GM18498 (cell line): Measurements from ENCODE around the gene ADAR.
"Not testable (repeated sequence)": the region's sequence is repeated elsewhere in the genome, so short reads cannot be mapped to it uniquely, and the experiment has no call there.

Experiments used
- ATAC-seq: cut with Tn5 transposase; IDR thresholded peaks from one replicate; pipeline ENCODE4 v1.9.1; 2021; ENCODE audit warnings: mild to moderate bottlenecking, moderate library complexity; ENCODE audit not compliant: unreplicated experiment

ADAR gene

DNA sequence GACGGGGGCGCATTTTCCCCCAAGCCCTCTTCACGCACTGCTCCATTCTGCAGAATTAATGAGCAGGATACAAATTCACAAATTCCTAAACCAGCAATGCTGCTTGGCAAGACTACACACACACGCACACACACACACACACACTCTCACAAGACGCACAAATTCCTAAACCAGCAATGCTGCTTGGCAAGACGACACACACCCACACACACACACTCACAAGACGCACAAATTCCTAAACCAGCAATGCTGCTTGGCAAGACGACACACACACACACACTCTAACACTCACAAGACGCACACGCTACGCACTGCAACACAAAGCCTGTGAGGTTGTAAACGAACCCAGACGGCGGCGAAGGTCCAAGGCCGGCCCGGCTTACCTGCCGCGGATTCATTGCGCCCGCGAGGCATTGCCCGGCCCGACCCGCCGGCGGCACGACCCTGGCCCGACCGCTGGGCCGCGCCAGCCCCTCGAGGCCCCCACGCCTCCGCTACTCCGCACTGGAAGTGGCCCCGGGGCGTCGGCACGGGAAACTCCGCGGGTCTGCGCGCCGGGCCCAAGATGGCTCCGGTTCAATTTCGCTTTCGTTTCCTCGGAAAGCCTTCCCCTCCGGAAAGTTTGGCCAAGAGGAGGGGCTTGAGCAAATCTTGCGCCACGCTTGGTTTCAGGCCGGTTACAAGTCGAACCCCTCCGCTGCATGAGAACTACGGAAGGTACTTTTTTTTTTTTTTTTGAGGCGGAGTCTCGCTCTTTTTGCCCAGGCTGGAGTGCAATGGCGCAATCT is at the start of gene ADAR:
Gene ADAR (minus strand): TSS at position 578 of the 788 bp plus-strand sequence. CDS start 180 bp downstream, at position 398.
- ATAC-seq, result peak; percentile 78

GRCh38 chr1:154657556-154657955 is 49.6 kb upstream of the ADAR start:
- no peak for ATAC-seq

DNA sequence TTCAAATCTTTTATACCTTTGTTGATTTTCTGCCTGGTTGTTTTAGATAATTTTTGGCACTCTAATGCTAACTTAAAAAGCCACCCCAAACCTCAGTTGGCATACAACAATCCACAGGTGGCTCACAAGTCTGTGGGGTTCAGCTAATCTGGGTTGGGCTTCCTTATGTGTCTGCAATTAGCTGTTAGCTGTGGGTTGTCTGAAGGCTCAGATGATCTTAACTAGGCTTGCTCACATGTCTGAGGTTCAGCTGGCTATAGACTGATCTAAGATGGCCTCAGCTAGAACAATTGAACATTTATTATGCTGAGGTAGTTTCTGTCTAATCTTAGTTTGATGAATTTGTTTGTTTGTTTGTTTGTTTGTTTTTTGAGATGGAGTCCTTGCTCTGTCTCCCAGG is 44.9 kb upstream of the ADAR start:
- no peak for ATAC-seq

GRCh38 chr1:154644724-154645123 is 36.7 kb upstream of the ADAR start:
- ATAC-seq, result not testable (repeated sequence)

GRCh38 chr1:154641534-154641933 is 33.5 kb upstream of the ADAR start:
- ATAC-seq, result no peak

DNA sequence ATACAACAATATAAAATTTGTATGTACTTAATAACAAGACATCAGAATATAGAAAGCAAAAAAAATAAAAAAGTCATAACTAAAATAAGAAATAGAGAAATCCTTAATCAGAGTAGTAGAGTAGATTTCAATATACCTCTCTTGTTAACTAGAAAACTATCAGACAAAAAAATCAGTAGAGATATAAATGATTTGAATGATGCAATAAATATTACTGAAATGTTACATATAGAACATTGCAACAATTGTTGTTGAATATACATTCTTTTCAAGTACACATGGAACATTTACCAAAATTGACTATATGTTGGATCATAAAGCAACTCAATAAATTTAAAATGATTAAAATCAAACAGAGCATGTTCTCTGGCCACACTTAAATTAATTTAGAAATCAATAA is 31.9 kb upstream of the ADAR start:
- ATAC-seq, result no peak

DNA sequence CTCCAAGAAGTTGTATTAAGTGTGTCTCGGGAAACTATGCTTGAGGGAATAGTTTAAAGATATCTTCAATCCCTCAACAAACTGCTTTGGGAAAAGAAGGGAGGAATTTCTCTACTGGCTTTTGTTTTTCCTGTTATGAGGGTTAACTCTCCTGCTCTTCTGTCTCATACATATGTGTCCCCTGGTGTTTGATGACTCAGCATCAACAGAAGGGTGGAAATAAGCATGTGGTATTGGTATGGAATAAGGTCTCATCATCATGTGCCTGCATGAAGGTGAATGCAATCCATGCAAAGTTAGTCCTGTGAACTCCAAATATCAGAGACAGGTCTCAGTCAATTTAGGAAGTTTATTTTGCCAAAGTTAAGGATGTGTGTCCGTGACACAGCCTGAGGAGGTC is 27.2 kb upstream of the ADAR start:
- no peak for ATAC-seq

DNA sequence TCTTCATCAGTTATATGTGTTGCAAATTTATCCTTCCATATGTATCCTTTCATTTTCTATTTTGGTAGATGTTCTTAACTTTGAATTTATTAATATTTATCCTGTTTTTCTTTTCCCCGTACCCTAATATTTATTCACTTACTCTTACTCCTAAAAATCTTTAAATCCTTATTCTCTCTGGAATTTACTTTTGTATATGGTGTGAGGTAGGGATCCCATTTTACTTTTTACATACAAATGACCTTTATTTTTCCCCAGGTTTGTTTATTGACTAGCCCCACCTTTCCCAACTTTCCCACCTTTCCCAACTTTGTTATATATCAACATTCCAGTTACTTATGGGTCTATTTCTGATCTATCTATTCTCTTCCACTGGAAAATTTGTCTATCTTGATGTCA is 21.7 kb upstream of the ADAR start:
- ATAC-seq, result no peak

DNA sequence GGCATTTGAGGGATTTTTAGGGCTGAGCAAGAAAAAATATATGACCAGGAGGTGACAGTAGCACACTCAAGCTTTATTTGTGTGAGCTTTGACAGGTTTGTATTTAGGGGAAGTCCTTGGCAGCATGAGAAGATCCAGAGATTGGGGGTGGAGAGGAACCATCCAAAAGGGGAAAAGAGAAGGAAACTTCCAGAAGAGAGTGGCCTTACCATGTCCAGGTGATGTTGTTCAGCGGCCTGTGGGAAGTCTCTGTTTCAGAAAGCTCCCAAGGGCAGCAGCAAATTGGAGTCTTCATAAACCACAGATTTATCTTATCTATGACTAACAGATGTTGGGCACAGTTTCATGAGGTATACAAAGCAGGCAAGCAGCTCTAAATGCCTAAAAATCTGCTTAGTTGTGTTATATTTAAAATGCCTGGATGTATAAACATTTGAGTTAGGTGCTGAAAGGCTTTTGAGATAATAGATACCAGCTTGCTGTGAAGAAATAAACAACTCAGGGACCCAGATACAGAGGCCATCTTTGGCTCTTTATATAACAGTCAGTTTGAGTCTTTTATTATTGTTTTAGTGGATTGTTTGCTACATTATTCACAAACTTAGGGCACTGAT is 21.2 kb upstream of the ADAR start:
- ATAC-seq, result no peak

DNA sequence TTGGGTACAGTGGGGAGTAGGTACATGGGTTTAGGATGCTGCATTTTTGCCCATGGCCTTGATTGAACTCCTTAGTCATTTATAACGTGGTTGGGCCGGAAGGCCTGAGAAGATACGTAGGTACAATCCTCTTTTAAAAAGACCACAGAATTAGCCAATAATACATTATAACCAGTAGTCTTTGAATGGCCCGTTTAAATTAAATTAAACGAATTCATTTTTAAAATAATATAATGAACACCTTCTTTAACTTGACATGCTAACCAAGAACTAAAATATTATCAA is 20.1 kb upstream of the ADAR start:
- ATAC-seq, result no peak

DNA sequence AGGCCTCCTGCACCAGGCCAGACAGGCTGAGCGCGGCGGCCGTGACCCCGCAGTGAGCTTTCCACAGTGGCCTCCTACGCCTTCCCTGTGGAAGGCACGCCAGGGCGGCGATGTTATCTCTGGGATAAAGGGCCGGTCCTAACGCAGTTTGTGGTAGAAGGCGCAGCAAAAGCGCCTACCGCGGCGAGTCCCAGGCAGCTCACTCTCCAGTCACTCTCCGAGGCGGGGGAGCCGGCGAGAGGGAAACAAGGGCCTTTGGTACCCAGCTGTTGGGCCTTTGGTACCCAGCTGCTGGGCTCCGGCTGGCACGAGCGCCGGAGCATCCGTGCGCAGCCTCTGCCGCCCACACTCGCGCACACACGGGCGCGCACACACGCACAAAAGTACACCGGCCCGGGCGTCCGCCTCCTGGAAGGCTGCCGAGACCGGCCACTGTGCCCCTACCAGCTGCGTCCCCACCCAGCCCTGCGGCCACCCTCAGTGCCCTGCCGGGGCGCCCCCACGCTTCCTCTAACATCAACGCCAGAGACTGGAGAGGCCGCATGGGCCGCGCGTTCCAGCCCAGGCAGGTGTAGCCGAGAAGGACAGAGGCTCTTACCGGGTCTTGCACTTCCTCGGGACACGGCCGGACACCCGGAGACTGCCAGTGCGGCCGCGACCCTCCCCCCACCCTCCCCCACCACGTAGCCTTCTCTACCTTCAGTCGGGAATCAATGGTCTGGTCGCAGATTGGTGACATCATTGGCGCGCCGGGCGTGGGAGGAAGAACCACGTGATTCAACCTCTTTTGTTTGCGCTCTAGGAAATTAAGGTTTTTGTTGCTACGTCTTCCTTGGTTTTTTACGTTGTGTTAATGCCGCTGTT is 19.5 kb upstream of the ADAR start:
- ATAC-seq, result peak; percentile 58

DNA sequence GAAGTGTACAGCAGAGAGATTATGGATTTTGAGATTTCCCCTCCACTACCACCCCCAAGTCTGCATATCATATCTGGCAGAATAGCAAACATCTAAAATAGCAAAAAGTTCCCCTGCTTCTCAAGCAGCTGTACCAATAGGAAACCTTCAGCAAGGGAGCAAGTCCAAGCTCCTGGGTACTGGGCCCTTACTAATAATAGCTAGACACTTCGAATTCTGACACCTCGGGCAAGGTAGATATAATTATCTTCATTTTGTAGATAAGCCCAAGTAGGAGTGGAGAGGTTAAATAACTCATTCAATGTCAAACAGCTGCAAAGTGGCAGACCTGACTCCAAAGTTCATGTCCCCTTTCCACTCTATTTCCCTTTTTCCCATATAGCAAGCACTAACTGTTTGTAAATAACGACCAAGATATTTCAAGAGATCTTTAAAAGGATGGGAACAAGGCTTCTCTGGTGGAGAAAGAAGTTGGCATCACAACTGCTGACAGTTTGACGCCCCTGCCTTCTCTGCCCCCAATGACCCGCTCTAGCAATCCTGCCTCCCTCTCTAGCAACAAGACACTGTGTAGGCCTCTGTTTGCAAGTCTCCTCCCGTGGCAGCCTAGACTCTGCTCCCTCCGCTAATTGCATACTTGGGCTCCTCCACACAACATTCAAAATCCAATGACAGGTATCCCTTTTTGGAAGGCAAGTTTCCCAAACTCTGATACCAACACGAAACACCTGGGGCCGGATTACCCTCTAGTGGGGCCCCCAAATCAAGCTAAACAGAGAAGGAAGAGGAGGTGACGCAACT is 18.7 kb upstream of the ADAR start:
- ATAC-seq, result peak; percentile 17

- no peak for ATAC-seq
These were observed 17.0 kb upstream of the ADAR start for GRCh38 chr1:154624746-154625643.

GRCh38 chr1:154623358-154623757 is 15.4 kb upstream of the ADAR start:
- ATAC-seq, result no peak

- no peak for ATAC-seq
These were observed 14.6 kb upstream of the ADAR start for GRCh38 chr1:154622503-154623039.

- ATAC-seq, result no peak
These were observed 13.9 kb upstream of the ADAR start for GRCh38 chr1:154621875-154622274.

DNA sequence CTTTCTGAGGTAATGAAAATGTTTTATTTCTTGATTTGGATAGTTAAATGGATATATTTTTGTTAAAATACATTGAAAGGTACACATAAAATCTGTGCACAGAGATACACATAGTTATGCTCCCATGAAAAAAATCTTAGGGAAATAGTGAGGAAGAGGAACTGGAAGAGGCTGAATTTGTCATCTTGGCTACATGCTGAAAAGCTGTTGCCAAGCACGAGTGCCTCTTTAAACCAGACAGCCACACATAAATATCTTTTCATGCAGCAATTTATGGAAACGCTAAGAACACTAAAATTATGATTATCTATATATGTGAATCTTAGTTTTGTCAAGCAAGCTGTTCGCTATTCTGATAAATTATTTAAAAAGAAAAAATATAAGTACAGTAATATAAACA is 12.8 kb upstream of the ADAR start:
- no peak for ATAC-seq

DNA sequence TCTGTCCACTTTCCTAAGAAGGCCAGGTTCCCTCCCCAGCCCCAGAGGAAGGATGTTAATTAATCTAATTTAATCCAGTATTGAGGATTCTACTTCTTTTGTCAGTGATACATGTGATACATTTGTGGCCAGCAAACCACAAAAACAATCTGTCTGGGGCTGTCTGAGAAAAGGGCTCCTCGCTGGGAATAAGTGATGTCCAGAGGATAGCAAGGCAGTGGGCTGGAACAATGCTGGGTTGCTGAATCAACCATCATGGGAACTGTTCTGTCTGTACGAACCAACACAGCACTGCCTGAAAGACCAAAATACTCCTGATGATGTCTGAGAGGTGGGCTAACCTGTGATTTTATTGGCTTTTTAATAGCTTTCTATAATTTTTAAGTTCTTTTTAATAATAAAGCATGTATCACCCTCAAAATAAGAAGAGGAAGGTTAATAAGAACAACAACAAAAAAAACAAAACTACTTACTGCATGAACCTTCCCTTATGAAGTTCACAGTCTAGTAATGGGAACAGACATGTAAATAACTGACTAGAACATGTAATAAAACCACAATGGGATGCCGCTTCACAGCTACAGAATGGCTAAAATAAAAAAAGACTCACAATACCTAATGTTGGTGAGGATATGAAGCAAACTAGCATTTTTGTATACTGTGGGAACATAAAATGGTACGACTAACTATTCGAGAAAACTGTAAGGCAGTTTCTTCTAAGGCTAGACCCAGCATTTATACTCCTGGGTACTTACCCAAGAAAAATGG is 11.4 kb upstream of the ADAR start:
- ATAC-seq, result no peak
